Subcutaneous abdominal adipose tissue (tissue), 5 donors: ENCODE measurements around the gene SERPINI2.

ENCODE experiments used
- H3K27ac ChIP-seq: one replicate; pipeline ENCODE4 v1.7.0; 2013; ENCODE audit warnings: low read depth, mild to moderate bottlenecking, inconsistent platforms, low read length, moderate library complexity
- H3K27me3 ChIP-seq, 5 donors: one replicate each; pipeline ENCODE4 v1.7.0; 2013; ENCODE audit warnings: low read length in 5 of 5, inconsistent platforms in 1 of 5; ENCODE audit not compliant: control insufficient read depth in 5 of 5, insufficient read depth in 4 of 5
- H3K36me3 ChIP-seq, 5 donors: one replicate each; pipeline ENCODE4 v1.7.0; 2013; ENCODE audit warnings: low read length in 5 of 5; ENCODE audit not compliant: control insufficient read depth in 5 of 5, insufficient read depth in 5 of 5
- H3K4me1 ChIP-seq, 5 donors: one replicate each; pipeline ENCODE4 v1.7.0; 2013; ENCODE audit warnings: low read length in 5 of 5, mild to moderate bottlenecking in 3 of 5, moderate library complexity in 1 of 5; ENCODE audit not compliant: control insufficient read depth in 5 of 5, insufficient read depth in 5 of 5
- H3K4me3 ChIP-seq, 5 donors: one replicate each; pipeline ENCODE4 v1.7.0; 2013; ENCODE audit warnings: low read length in 5 of 5, low read depth in 1 of 5
- H3K9ac ChIP-seq, 5 donors: one replicate each; pipeline ENCODE4 v1.7.0; 2013; ENCODE audit warnings: low read length in 5 of 5, mild to moderate bottlenecking in 4 of 5, moderate library complexity in 3 of 5
- H3K9me3 ChIP-seq, 5 donors: one replicate each; pipeline ENCODE4 v1.7.0; 2013; ENCODE audit warnings: low read length in 5 of 5; ENCODE audit not compliant: control insufficient read depth in 5 of 5
- donor health status: healthy.
- donor health status: healthy.
- donor health status: healthy.
- donor health status: healthy.
- donor health status: healthy.

SERPINI2 gene

DNA sequence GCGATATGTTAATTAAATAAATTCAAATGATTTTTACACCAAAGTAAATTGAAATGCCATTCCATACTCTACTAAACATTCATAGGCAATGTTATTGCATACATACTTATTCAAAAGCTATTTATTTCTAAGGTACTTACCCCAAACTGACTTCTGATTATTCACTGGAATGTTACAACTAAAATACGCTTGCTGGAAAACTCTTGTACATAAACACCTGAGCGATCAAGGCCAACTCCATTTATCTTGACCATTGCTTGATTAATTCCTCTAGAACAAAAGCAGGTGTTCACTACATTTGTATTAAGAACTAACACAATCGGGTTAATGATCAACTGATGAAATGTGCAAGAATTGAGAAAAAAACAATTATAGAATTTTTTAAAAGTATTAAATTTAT lies at the start of gene SERPINI2:
Gene SERPINI2 (minus strand): TSS at position 180 of the 400 bp plus-strand sequence. CDS start 2,208 bp downstream, outside the sequence.
- H3K9ac ChIP-seq, result no peak within 1 kb of the TSS
- no peaks in the 10 kb centered on the region for H3K27me3 ChIP-seq
- H3K27ac ChIP-seq, result no peak within 1 kb of the TSS
- no peaks in the 10 kb centered on the region for H3K36me3 ChIP-seq
- H3K4me3 ChIP-seq, result no peak within 1 kb of the TSS
- no peaks in the 10 kb centered on the region for H3K4me1 ChIP-seq
- no peaks in the 10 kb centered on the region for H3K9me3 ChIP-seq

DNA sequence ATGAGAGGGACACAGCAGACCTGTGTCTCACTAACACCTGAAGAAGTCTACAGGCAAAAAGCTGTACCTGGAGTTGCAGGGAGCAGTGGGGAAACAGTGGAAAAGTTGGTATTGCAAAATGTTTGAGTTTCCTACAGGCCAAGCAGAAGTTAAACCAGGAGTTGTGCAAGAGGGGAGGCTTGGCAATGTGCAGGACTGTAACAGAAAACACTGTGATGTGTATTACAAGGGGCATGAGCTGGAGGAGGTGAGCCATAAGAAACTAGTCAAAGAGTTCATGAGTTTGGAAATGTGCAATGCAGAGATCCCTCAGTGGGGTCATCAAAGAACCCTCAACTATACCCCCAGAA lies 47.1 kb upstream of the SERPINI2 start:
- Histone ChIP-seq H3K4me1 (no peaks in the 10 kb centered on the region), H3K9me3 (peaks cover 0 to 2% (median 0%) of the 10 kb centered on the region in 5 donors), H3K4me3 (no peak overlapping the region), H3K36me3 (no peaks in the 10 kb centered on the region), H3K9ac (no peak overlapping the region), H3K27ac (no peak overlapping the region), H3K27me3 (no peaks in the 10 kb centered on the region)

DNA sequence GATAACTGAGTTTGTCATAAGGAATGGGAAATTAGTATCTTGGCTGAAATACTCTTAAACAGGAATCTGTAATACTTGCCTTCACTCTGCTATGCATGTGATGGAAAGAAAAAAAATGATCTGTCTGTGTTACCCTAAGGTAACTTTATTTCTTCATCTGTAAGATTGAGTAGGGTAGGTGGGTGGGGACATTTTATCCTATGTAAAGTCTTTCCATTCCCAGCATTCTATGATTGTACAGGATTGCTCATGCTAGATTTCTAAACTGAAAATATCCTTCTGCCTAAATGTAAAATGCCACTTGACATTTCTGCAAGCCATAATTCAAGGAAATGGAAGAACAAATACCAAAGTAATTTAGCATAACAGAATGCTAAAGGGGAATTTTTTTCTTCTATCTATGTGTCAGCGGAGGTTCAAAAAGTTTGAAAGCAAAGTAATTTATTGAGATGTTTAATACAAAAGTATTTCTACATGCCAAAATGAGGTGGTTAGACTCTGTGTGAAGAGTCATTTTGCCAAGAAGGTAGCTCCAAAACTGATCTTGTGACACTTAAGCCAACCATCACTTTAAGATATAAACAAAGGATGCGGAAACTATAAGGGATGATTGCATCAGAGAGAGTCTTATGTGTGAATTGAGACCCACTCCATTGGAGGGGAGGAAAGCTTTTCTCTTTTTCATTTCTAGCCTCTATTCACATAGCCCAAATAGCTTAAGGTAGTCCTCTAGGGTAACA lies 46.6 kb upstream of the SERPINI2 start:
- Histone ChIP-seq H3K9me3 (peaks cover 0 to 2% (median 0%) of the 10 kb centered on the region in 5 donors), H3K4me3 (no peak overlapping the region), H3K9ac (no peak overlapping the region), H3K36me3 (no peaks in the 10 kb centered on the region), H3K27me3 (no peaks in the 10 kb centered on the region), H3K4me1 (no peaks in the 10 kb centered on the region), H3K27ac (no peak overlapping the region)

GRCh38 chr3:167507954-167508353 lies 34.1 kb upstream of the SERPINI2 start:
- Histone ChIP-seq H3K4me3 (no peak overlapping the region), H3K27ac (no peak overlapping the region), H3K4me1 (no peaks in the 10 kb centered on the region), H3K9ac (no peak overlapping the region), H3K36me3 (no peaks in the 10 kb centered on the region), H3K27me3 (no peaks in the 10 kb centered on the region), H3K9me3 (no peaks in the 10 kb centered on the region)

DNA sequence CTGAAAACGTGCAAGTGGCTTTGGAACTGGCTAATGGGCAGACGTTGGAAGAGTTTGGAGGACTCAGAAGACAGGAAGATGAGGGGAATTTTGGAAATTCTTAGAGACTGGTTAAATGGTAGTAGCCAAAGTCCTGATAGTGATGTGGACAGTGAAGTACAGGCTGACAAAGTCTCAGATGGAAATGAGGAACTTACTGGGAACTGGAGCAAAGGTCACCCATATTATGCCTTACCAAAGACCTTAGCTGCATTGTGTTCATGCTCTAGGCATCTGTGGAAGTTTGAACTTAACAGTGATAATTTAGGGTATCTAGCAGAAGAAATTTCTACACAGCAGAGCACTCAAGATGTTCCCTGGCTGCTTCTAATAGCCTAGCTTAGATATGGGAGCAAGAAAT lies 28.6 kb upstream of the SERPINI2 start:
- Histone ChIP-seq H3K9ac (no peak overlapping the region), H3K36me3 (no peaks in the 10 kb centered on the region), H3K27ac (no peak overlapping the region), H3K4me3 (no peak overlapping the region), H3K27me3 (no peaks in the 10 kb centered on the region), H3K9me3 (no peaks in the 10 kb centered on the region), H3K4me1 (no peaks in the 10 kb centered on the region)

DNA sequence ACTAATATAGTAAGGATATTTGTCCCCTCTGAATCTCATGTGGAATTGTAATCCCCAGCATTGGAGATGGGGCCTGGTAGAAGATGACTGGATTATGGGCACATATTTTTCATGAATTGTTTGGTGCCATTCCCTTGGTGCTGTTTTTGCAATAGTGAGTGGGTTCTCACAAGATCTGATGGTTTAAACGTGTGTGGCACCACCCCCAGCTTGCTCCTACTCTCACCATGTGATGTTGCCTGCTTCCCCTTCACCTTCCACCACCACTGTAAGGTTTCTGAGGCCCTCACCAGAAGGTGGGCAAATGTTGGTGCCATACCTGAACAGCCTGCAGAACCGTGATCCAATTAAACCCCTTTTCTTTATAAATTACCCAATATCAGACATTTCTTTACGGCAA lies 28.1 kb upstream of the SERPINI2 start:
- no peaks in the 10 kb centered on the region for H3K9me3 ChIP-seq
- no peak overlapping the region for H3K27ac ChIP-seq
- no peaks in the 10 kb centered on the region for H3K4me1 ChIP-seq
- no peak overlapping the region for H3K4me3 ChIP-seq
- no peak overlapping the region for H3K9ac ChIP-seq
- H3K27me3 ChIP-seq, result no peaks in the 10 kb centered on the region
- no peaks in the 10 kb centered on the region for H3K36me3 ChIP-seq

- H3K4me3 ChIP-seq, result no peak overlapping the region
- H3K9me3 ChIP-seq, result no peaks in the 10 kb centered on the region
- H3K4me1 ChIP-seq, result no peaks in the 10 kb centered on the region
- no peak overlapping the region for H3K27ac ChIP-seq
- no peaks in the 10 kb centered on the region for H3K36me3 ChIP-seq
- no peak overlapping the region for H3K9ac ChIP-seq
- H3K27me3 ChIP-seq, result peaks cover 0 to 4% (median 0%) of the 10 kb centered on the region in 5 donors
These were observed 24.1 kb upstream of the SERPINI2 start for GRCh38 chr3:167497903-167498302.

DNA sequence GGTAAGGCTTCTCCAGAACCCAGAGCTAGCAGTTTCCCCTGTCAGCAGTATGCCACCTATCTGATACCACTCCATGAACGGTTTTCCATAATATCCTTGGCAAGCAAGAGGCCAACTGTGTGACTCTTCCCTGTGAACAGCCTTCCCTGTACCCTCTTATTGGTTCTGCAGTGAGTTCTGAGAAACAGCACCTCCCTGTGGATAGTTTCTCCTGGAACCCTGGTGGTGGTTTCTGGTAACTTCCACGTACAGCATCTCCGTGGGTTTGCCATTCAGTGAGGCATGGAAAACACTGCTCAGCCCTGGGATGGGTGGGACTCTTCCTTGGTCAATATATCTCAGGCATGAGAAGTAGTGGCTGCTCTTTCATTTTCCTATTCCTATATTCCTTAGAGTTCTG lies 19.4 kb upstream of the SERPINI2 start:
- Histone ChIP-seq H3K36me3 (no peaks in the 10 kb centered on the region), H3K27ac (no peak overlapping the region), H3K9ac (no peak overlapping the region), H3K9me3 (no peaks in the 10 kb centered on the region), H3K27me3 (peaks cover 0 to 4% (median 0%) of the 10 kb centered on the region in 5 donors), H3K4me1 (no peaks in the 10 kb centered on the region), H3K4me3 (no peak overlapping the region)

- Histone ChIP-seq H3K36me3 (no peaks in the 10 kb centered on the region), H3K9me3 (no peaks in the 10 kb centered on the region), H3K4me3 (no peak overlapping the region), H3K27me3 (peaks cover 0 to 4% (median 0%) of the 10 kb centered on the region in 5 donors), H3K27ac (no peak overlapping the region), H3K9ac (no peak overlapping the region), H3K4me1 (no peaks in the 10 kb centered on the region)
These were observed 17.8 kb upstream of the SERPINI2 start for GRCh38 chr3:167491621-167492020.

DNA sequence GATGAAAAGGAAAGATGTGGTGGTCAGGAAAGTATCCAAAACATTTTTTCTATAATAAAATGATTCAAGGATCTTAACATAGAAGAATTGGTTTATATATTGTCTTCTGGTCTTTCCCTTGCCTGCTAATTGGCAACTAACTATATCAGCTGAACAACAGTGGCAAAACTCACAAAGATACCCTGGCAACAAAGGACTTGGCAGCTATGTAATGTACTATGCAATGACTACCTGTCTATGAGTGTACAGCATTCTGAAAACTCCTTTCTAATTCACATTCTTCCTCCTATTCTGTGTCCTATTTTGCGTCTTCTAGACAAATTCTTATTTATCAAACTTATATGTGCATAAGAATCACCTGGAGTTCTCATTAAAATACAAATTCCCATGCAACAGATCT lies 15.7 kb upstream of the SERPINI2 start:
- Histone ChIP-seq H3K27me3 (peaks cover 0 to 4% (median 0%) of the 10 kb centered on the region in 5 donors), H3K36me3 (no peaks in the 10 kb centered on the region), H3K9ac (no peak overlapping the region), H3K4me1 (no peaks in the 10 kb centered on the region), H3K9me3 (no peaks in the 10 kb centered on the region), H3K4me3 (no peak overlapping the region), H3K27ac (no peak overlapping the region)
